NCI-H2227 treated with DMSO at 0.1 percent for 48 hours (cell line): ENCODE data around the gene FYB2.

Experiments
- DNase-seq: peaks from one replicate; lab custom pipeline; 2025; lab: John Stamatoyannopoulos, UW

FYB2 gene

GRCh38 chr1:56710646-56711045 is 108.6 kb downstream of the FYB2 start:
- no peak for DNase-seq

GRCh38 chr1:56709995-56710394 is 109.2 kb downstream of the FYB2 start:
- DNase-seq = no peak

GRCh38 chr1:56709269-56709880 is 109.8 kb downstream of the FYB2 start:
- DNase-seq = peak; percentile 28

GRCh38 chr1:56707379-56707778 is 111.8 kb downstream of the FYB2 start:
- DNase-seq = no peak

- DNase-seq = no peak
These were observed 115.5 kb downstream of the FYB2 start for GRCh38 chr1:56703747-56704146.

- DNase-seq = no peak
These were observed 122.5 kb downstream of the FYB2 start for GRCh38 chr1:56696663-56697062.

GRCh38 chr1:56688522-56689026 is 130.6 kb downstream of the FYB2 start:
- DNase-seq = peak; percentile 21

GRCh38 chr1:56686169-56686568 is 133.0 kb downstream of the FYB2 start:
- no peak for DNase-seq

GRCh38 chr1:56683569-56683968 is 135.6 kb downstream of the FYB2 start:
- no peak for DNase-seq

- DNase-seq = no peak
These were observed 142.6 kb downstream of the FYB2 start for GRCh38 chr1:56676571-56677035.

GRCh38 chr1:56675763-56676162 is 143.4 kb downstream of the FYB2 start:
- DNase-seq = no peak

- no peak for DNase-seq
These were observed 146.6 kb downstream of the FYB2 start for GRCh38 chr1:56672579-56672978.

- DNase-seq = no peak
These were observed 147.7 kb downstream of the FYB2 start for GRCh38 chr1:56671542-56671941.

GRCh38 chr1:56671085-56671484 is 148.1 kb downstream of the FYB2 start:
- no peak for DNase-seq

GRCh38 chr1:56670350-56670749 is 148.9 kb downstream of the FYB2 start:
- no peak for DNase-seq
